Urothelium cell line (cell line): Measurements from ENCODE around the gene SMTN.
"Not testable (repeated sequence)": the region's sequence is repeated elsewhere in the genome, so short reads cannot be mapped to it uniquely, and the experiment has no call there.

ENCODE experiments used
- DNase-seq: peaks from one replicate; pipeline ENCODE4 v3.0.0; 2011; ENCODE audit warnings: low spot score, mixed read lengths
- FAIRE-seq: peaks from 2 replicates; lab custom pipeline; 2011; peaks lifted over from hg19 to GRCh38; lab: Jason Lieb, UNC

Gene SMTN

DNA sequence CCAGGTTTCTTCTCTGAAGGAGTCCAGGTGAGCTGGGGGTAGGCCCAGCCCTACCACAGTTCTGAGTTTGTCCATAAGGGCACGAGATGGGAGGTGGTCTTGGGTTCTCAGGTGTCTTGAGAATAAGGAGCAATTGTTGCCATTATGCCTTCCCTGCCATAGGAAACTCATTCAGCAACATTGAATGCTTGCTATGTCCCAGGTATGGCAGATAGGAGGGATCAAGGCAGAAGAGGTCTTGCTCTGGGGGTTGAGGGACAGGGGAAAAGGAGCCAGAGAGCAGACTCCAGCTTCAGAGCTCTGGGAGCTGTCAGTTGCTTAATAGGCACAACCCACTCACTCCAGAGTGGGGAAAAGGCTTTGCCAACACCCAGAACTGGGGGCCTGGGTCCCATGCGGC is 22.0 kb downstream of the SMTN start:
- FAIRE-seq (no peak), DNase-seq (no peak)

DNA sequence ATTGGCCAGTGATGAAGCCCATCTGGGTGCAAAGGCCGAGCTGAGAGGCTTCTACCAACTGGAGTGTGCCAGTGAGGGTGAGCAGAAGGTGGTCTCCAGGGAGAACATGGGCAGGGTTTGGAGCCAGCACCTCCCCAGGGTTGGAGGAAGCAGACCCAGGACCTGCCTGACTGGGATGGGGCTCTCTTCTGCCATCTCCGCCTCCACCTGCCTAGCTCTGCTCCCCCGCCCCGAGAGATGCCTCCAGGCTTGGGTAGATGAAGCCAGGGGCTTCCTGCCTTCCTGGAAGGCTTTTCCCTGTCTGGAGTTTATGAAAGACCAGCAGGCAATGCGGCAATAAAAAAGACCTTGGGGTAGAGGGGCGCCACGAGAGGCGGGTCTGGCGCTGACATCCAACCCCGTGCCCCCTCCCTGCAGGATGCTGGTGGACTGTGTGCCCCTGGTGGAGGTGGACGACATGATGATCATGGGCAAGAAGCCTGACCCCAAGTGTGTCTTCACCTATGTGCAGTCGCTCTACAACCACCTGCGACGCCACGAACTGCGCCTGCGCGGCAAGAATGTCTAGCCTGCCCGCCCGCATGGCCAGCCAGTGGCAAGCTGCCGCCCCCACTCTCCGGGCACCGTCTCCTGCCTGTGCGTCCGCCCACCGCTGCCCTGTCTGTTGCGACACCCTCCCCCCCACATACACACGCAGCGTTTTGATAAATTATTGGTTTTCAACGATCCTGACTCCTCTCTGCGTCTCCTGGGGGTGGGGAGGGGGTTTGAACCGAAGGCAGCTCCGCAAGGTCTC is 23.0 kb downstream of the SMTN start:
- FAIRE-seq: no peak
- DNase-seq: no peak

DNA sequence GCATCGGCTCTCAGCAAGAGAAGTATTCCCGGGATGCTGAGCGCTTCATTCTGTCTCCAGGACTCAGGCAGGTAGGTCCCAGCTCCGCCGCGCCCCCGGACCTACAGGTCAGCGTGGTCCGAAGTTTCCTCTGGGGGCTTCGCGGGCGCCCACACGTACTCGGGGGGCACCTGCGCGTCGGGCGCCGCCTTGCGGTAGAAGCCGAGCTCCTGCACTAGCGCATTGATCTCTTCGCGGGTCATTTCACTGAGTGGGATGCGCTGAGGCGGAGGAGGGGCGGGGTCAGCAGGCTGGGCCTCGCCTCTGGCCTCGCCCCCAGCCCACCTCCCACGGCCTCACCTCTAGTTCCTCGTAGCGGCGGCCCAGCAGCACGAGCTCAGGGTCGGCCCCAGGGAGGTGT is 23.8 kb downstream of the SMTN start:
- DNase-seq: no peak
- FAIRE-seq: no peak

DNA sequence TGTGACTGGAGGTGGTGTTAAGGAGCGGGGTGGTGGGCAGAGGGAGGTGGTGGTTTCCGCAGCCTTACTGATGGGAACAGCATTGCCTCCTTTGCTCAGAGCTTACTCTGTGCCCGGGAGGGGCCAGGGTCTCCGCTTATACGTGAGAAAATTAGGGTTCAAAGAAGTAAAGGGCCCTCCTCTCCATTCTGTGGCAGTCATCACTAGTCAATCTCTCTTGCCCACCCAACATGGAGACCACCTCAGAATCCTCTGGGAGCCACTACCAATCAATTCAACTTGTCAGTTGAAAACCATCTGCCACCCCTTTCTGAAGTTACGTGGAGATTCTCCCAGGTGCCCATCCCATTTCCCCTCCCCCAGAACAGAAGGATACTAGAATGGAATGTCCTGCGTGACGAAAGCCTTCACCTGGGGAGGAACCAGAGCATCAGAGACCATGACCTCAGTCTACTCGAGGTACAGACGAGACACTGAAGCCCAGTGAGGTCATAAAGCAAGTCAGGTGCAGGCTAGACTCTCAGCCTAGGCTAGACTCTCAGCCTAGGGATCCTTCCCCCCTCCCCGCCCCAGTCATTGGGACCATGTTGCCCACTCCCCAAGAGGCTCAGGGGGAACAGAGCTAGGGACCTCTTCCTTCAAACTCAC is 24.3 kb downstream of the SMTN start:
- no peak for DNase-seq
- FAIRE-seq: no peak

DNA sequence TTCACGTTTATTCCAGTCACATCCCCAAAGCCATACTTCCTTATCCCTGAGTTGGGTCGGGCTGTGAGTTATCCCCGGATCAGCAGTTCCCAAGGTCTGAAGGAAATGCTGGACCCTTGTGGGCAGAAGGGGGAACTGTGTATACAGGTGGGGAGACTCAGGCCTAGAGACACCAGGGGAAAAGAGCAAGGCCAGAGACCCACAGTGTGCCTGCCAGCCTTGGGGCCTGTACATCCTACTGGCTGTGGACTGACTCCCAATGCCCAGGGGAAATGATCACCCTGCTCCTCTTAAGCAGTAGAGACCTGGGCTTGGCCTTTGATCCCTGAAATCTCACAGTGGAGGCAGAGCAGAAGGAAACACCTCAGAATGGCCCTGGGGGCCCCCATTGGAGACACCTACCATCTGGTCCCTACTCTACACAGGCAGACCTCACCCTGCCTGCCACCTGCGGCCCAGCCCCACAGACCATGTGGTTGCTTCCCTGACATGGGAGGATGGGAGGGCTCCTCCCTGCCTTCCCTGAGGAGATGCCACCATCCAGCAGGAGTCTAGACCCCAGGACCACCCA is 25.0 kb downstream of the SMTN start:
- DNase-seq (no peak), FAIRE-seq (peak; percentile 46)

DNA sequence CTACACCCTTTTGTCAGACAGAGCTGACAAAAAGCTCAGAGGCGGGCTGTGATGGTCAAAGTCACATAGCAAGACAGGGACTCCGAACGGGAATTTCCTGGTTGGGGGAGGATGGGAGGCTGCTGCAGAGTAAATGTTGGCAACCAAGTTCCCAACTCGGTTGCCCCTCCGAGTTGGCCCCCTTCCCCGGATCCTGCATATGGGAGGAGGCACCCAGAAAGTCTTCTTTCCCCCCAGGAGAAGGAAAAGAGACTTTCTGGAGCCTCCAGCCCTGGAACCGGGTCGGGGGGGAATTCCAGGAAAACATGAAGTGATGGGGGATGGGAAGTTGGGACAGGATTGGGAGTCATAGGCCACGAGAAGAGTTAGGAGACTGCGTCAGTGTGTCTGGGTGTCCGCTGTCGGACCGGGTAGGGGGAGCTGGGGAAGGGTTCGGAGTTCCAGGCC is 25.6 kb downstream of the SMTN start:
- no peak for FAIRE-seq

DNA sequence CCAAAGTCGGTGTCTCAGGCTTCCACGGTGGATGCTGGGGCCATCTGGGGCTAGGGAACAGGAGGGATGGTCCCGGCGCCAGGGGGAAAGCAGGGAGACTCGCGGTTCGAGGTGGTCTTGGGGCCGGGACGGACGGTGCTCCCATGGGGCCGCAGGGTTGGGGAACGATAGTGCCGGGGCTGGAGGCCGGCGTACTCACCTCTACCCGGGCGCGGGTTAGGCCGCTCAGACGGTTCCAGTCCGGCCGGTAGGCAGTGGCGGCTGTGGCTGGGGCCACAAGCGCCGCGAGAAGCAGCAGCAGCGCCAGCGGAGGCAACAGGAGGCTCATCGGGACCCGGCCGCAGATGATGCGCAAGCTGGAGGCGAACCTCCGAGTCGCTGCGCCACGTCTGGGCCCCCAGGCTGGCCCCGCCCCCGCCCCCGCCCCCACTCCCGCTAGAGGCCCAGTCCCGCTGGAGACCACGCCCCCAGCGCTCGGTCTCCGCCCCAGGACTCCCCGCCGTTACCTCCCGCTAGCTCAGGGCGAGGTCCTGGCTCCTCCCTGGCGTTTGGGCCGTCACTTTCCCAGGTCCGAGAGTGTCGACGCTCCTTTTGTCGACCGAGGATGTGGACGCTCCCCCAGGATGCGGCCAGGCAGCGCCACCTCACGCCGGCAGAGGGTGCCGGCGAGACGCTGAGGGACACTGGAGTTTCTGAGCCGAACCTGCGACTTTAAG is 26.2 kb downstream of the SMTN start, which contains the start of gene SELENOM:
SELENOM (minus strand) TSS at position 391 of the 716 bp plus-strand sequence; CDS start at position 328, 63 bp downstream.
- peak; percentile 90 for FAIRE-seq
- peak; percentile 100 for DNase-seq

More for the DNA sequence above, 25.6 kb downstream of the SMTN start:
- no peak for DNase-seq

DNA sequence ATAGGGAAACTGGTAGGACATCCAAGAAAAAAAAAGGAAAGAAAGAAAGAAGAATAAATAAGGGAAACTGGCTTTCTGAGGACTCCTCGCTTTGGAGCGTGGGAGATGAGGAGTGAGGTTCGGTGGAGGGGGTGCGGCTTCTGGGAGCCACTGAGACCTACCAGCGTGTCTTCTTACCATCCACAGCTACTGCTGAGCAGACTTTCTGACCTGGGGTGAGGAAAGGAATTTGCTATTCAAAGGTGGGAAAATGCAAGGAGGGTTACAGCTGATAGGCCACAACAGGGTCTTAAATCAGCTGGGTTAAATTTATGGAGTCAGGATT is 26.7 kb downstream of the SMTN start:
- no peak for FAIRE-seq
- no peak for DNase-seq

DNA sequence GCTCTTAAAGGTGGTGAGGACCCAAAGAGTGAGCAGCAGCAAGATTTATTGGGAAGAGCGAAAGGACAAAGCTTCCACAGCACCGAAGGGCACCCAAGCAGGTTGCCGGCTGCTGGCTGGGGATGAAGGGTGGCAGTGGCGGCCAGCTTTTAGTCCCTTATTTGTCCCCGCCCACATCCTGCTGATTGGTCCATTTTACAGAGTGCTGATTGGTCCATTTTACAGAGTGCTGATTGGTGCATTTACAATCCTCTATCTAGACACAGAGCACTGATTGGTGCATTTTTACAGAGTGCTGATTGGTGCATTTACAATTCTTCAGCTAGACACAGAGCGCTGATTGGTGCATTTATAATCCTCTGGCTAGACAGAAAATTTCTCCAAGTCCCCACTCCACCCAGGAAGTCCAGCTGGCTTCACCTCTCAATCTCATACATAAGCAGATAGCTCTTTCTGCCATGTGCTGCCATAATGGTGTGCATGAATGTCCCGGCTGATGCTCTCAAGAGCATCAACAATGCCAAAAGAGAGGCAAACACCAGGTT is 31.5 kb downstream of the SMTN start:
- not testable (repeated sequence) for DNase-seq, FAIRE-seq

DNA sequence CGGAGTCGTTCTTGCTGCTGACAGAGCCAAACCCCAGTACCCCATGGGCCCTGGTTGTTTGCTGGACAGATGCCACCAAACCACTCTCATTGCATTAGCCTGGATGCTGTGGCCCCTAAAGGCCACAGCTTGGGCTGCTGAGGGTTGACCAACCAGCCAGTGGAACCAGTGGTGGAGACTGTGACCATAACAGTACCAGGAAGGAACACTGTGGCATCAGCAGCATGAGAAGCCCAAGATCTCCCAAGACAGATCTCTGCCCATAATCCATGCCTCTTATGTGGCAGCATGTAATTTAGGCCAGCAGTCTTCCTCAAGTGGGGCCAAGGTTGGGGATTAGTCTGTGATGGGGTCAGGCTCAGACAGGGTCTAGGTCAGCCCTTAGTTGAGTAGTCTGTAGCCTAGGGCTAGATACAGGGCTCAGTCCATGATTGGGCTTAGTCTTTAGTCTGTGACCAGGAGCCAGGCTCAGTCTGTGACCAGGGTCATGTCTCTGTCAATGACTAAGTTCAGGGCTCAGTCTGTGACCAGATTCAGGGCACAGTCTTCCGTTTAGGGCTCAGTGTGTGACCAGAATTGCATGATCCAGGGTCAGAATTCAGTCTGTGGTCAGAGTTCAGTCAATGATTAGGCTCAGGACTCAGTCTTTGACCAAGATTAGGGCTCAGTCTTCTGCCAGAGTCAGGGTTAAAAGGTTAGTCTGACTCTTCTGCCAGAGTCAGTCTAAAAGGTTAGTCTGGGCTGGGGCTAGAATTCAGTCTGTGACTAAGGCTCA is 37.1 kb downstream of the SMTN start:
- DNase-seq (no peak), FAIRE-seq (peak; percentile 50)

DNA sequence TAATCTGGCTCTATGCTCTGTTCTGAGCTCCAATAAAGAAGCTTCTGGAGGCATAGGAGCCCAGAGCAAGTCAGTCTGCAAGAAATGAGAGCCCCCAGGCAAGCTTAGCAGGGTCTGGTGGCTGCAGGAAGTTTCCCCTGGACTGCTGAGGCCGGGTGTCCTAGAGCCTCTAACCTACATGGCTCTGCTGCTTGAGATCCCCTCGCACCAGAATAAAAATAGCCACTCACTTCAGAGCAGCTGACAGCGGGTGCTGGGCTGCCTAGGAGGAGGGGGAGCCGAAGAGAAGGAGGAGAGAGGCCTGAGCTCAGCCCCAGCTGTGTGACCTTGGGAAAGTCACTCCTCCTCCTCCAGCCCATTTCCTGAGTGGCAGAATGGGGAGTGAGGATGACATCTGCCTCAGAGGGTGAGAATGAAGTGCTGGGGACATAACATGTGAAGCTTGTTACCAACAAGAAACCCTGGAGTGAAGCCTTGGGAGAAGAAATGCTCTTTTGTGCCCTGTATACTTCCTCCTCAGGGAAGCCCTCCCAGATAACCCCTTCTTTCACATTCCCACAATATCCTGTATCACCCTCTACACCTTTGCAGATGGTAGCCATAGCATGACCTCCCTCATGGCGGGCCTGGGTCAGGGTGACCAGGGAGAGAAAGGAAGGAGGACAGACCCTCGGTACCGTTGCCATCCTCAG is 38.1 kb downstream of the SMTN start:
- DNase-seq (no peak), FAIRE-seq (no peak)

DNA sequence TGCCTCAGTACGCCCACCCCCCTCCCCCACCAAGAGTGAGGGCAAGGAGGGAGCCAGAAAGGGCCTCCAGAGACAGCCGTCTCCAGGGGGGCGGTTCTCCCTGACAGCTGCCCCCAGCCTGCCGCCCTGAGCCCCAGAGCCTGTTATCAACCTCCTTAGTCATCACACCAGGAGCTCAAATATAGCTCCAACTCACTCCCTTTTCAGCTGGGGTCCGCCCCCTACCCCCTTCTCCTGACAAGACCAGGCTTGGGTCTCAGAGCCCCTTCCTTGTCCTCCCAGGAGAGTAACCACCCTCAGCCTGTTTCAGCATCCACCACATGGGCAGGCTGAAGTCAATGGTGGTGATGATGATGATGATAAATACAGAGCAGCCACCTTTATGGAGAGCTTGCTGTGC is 39.1 kb downstream of the SMTN start:
- no peak for DNase-seq
- FAIRE-seq: no peak

DNA sequence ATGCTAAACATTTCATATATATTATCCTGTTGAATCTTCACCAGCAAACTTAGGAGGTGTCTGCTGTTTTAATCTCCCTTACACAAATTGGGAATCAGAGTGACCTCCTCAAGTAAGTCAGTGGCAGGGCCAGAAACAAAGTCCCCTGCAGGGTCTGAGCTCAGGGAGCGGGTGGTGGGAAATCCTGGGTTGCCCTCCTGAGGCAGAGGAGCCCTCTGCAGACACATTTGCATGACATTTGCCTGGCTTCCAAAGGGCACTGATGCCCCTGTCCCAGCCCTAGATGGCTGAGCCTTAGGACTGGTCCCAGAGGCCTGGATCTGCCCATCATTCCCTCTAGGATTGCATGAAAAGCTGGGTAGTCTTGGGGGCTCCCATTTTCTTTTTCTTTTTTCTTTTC is 39.5 kb downstream of the SMTN start:
- no peak for FAIRE-seq
- no peak for DNase-seq

DNA sequence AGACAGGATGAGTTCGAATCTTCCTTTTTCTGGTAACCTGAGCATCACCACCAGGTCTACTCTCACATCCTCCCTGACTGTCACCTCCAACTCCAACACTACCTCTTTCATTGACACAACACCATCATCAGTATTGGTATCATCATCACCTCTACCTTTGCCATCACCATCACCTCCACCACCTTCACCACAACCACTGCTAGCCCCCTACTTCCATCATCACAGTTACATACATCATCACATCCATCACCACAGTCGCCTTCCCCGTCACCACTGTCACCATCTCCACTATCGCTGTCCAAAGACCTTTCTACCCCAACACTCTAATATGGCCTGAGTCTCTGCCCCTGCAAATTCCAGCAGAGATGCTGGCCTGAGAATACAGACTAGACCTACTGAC is 40.3 kb downstream of the SMTN start:
- no peak for DNase-seq
- FAIRE-seq: peak; percentile 81

DNA sequence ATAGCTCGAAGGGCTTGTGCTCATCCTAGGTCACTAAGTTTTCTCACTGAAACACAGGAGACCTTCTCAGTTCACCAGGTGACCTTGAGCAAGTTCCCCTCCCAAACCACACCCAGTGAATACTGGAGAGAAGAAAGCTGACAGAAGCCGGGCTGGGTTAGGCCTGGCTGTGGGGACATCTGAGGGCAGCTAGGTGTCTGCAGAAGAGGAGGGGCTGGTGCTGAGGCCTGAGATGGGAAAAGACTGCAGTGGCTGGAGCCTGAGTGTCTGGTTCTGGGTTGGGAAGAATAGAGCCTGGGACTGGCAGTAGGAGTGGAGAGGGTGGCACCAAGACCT is 41.0 kb downstream of the SMTN start:
- DNase-seq (no peak), FAIRE-seq (no peak)

DNA sequence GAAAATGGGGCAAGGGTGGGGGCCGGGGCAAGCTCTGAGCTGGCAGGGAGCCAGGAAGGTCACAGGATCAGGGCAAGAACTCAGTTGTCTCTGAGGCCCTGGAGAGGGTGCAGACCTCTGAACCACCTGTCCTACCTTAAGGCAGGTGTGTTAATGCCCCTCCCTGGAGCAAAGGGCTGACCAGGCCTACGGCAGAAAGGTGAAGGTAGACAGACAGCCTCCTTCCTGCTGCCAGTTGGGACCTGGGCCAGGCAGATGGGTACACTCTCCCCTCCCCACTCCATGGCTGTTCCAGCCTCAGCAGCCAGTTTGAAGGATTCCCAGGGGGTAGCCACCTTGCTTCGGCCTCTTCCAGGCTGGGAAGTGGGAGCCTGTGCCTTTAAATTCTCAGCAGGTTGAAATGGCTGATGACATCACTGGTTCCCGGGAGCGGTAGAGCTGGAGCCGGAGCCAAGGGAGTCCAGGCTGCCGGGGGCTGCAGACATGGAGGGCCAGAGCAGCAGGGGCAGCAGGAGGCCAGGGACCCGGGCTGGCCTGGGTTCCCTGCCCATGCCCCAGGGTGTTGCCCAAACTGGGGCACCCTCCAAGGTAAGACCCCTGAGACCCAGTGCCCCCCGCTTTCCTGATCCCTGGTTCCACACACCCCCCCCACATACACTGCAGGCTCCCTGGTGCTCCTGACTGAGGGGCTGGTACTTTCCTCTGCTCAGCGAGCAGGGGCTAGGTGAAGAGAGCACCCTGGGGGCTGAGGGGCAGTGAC is 41.6 kb downstream of the SMTN start, which contains the start of gene INPP5J:
INPP5J (plus strand) TSS at position 435 of the 760 bp plus-strand sequence; CDS start at position 484, 49 bp downstream.
- DNase-seq: peak; percentile 90
- FAIRE-seq: peak; percentile 48

DNA sequence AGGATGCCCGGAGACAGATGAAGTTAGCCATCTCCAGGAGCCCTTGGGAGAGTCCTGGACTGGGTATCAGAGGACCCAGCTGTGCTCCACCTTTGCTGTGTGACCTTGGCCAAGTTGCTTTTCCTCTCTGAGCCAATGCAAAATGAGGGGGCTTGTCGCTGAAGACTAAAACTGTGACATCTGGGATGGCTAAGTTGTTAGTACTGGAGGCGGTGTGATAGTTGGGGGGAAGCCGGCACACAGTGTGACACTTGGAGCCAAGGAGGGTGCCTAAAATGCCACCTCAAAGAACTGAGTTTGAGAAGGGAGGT is 42.1 kb downstream of the SMTN start:
- FAIRE-seq (no peak), DNase-seq (no peak)

DNA sequence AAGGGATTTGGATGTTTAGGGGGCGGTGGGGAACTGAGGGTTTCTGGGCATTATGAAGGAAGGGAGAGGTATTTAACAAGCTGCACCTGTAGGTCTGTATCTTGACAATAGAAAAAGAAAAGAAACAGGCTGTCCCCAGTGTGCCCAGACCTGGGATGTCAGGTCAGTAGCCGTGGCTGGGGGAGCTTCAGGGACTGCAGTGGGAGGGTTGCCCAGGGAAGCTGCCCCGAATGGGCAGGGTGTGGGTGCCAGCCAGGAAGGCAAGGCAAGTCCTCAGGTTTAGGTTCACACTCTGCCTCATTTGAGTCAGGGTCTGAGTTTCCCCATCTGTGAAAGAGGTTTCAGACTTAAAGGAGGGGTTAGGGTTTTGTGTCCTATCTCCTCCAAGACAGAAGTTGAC is 43.2 kb downstream of the SMTN start:
- no peak for FAIRE-seq
- DNase-seq: no peak

DNA sequence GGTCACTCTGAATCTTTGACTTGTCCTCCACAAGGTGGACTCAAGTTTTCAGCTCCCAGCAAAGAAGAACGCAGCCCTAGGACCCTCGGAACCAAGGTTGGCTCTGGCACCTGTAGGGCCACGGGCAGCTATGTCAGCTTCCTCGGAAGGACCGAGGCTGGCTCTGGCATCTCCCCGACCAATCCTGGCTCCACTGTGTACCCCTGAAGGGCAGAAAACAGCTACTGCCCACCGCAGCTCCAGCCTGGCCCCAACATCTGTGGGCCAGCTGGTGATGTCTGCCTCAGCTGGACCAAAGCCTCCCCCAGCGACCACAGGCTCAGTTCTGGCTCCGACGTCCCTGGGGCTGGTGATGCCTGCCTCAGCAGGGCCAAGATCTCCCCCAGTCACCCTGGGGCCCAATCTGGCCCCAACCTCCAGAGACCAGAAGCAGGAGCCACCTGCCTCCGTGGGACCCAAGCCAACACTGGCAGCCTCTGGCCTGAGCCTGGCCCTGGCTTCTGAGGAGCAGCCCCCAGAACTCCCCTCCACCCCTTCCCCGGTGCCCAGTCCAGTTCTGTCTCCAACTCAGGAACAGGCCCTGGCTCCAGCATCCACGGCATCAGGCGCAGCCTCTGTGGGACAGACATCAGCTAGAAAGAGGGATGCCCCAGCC is 43.8 kb downstream of the SMTN start:
- FAIRE-seq: no peak

More for the DNA sequence above, 43.8 kb downstream of the SMTN start:
- no peak for DNase-seq
